ENCODE measurements around the gene MSL2.
"Not testable (repeated sequence)": the region's sequence is repeated elsewhere in the genome, so short reads cannot be mapped to it uniquely, and the experiment has no call there.

The MSL2 gene

GRCh38 chr3:136193278-136194054 is 2.7 kb downstream of the MSL2 start:
- DNase-seq (ENCODE audit: extremely low spot score, insufficient read length, low read depth): no peak
- no peak for FAIRE-seq

GRCh38 chr3:136192831-136193230 is 3.3 kb downstream of the MSL2 start:
- FAIRE-seq (no peak), DNase-seq (ENCODE audit: extremely low spot score, insufficient read length, low read depth) (no peak)

- not testable (repeated sequence) for DNase-seq (ENCODE audit: extremely low spot score, insufficient read length, low read depth); FAIRE-seq
Measured at GRCh38 chr3:136192195-136192594, 3.9 kb downstream of the MSL2 start.

GRCh38 chr3:136189859-136190617 is 6.1 kb downstream of the MSL2 start:
- no peak for DNase-seq (ENCODE audit: extremely low spot score, insufficient read length, low read depth)
- no peak for FAIRE-seq

- no peak for FAIRE-seq
- DNase-seq (ENCODE audit: extremely low spot score, insufficient read length, low read depth): no peak
Measured at GRCh38 chr3:136189043-136189442, 7.1 kb downstream of the MSL2 start.

GRCh38 chr3:136187868-136188267 is 8.3 kb downstream of the MSL2 start:
- FAIRE-seq (no peak), DNase-seq (ENCODE audit: extremely low spot score, insufficient read length, low read depth) (no peak)

- no peak for DNase-seq (ENCODE audit: extremely low spot score, insufficient read length, low read depth)
- FAIRE-seq: no peak
Measured at GRCh38 chr3:136186846-136187245, 9.3 kb downstream of the MSL2 start.

GRCh38 chr3:136186344-136186743 is 9.8 kb downstream of the MSL2 start:
- FAIRE-seq (peak; percentile 76), DNase-seq (ENCODE audit: extremely low spot score, insufficient read length, low read depth) (no peak)

- FAIRE-seq (no peak), DNase-seq (ENCODE audit: extremely low spot score, insufficient read length, low read depth) (no peak)
Measured at GRCh38 chr3:136184703-136185102, 11.4 kb downstream of the MSL2 start.

- FAIRE-seq (no peak), DNase-seq (ENCODE audit: extremely low spot score, insufficient read length, low read depth) (no peak)
Measured at GRCh38 chr3:136181741-136182140, 14.4 kb downstream of the MSL2 start.

- FAIRE-seq (no peak), DNase-seq (ENCODE audit: extremely low spot score, insufficient read length, low read depth) (no peak)
Measured at GRCh38 chr3:136177876-136178275, 18.3 kb downstream of the MSL2 start.

- FAIRE-seq: no peak
- DNase-seq (ENCODE audit: extremely low spot score, insufficient read length, low read depth): no peak
Measured at GRCh38 chr3:136173939-136174490, 22.1 kb downstream of the MSL2 start.

GRCh38 chr3:136171097-136171542 is 25.0 kb downstream of the MSL2 start:
- DNase-seq (ENCODE audit: extremely low spot score, insufficient read length, low read depth) (no peak), FAIRE-seq (no peak)

- DNase-seq (ENCODE audit: extremely low spot score, insufficient read length, low read depth); FAIRE-seq: not testable (repeated sequence)
Measured at GRCh38 chr3:136168236-136168635, 27.9 kb downstream of the MSL2 start.

GRCh38 chr3:136166507-136166906 is 29.6 kb downstream of the MSL2 start:
- DNase-seq (ENCODE audit: extremely low spot score, insufficient read length, low read depth) (no peak), FAIRE-seq (no peak)

GRCh38 chr3:136163607-136164006 is 32.5 kb downstream of the MSL2 start:
- DNase-seq (ENCODE audit: extremely low spot score, insufficient read length, low read depth); FAIRE-seq: not testable (repeated sequence)

GRCh38 chr3:136162322-136162721 is 33.8 kb downstream of the MSL2 start:
- no peak for DNase-seq (ENCODE audit: extremely low spot score, insufficient read length, low read depth)
- no peak for FAIRE-seq

- no peak for DNase-seq (ENCODE audit: extremely low spot score, insufficient read length, low read depth)
- no peak for FAIRE-seq
Measured at GRCh38 chr3:136161516-136161915, 34.6 kb downstream of the MSL2 start.

GRCh38 chr3:136152963-136153362 is 43.2 kb downstream of the MSL2 start:
- DNase-seq (ENCODE audit: extremely low spot score, insufficient read length, low read depth) (no peak), FAIRE-seq (no peak)

- DNase-seq (ENCODE audit: extremely low spot score, insufficient read length, low read depth): no peak
- no peak for FAIRE-seq
Measured at GRCh38 chr3:136152176-136152843, 43.8 kb downstream of the MSL2 start.
